Measurements from ENCODE around the gene HSPA4.

DNA sequence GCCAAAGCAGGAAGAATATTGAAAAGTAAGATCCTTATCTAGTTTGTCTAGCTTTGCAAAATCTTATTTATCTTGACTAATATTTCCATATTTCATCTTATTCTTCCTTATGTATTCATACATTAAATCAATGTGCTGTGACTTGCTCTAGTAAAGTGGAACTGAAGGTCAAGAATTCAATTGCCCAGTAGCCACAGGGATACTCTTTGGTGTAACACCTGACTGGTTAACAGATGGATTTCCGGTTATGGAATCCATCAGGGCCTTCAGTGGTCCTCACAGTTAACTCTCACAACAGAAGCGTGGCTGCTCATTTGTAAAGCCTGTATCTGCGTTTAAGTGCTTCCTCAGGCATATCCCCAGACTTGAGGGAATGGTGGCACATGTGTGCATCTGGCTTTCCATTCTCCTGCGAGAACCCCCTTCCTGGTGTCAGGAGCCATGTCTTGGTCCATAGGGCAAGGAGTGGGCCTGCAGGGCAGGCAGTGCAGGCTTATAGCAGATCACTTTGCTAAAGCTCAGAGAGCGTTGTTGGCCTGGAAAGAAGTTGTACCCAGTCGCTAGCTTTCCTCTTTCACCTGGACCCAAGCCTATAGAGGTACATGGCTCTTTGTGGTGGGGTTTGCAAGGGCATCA is 99.2 kb downstream of the HSPA4 start:
- TF ChIP-seq, protein P1, sequence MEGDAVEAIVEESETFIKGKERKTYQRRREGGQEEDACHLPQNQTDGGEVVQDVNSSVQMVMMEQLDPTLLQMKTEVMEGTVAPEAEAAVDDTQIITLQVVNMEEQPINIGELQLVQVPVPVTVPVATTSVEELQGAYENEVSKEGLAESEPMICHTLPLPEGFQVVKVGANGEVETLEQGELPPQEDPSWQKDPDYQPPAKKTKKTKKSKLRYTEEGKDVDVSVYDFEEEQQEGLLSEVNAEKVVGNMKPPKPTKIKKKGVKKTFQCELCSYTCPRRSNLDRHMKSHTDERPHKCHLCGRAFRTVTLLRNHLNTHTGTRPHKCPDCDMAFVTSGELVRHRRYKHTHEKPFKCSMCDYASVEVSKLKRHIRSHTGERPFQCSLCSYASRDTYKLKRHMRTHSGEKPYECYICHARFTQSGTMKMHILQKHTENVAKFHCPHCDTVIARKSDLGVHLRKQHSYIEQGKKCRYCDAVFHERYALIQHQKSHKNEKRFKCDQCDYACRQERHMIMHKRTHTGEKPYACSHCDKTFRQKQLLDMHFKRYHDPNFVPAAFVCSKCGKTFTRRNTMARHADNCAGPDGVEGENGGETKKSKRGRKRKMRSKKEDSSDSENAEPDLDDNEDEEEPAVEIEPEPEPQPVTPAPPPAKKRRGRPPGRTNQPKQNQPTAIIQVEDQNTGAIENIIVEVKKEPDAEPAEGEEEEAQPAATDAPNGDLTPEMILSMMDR (IDR thresholded peaks at IDR 0.05; ENCODE audit: low read length): no peak
- TF ChIP-seq EZH2 (optimal IDR thresholded peaks at IDR 0.05; ENCODE audit: low read depth, low read length): no peak
- no peak for TF ChIP-seq EZH2phosphoT487 (IDR thresholded peaks at IDR 0.05; ENCODE audit: low read length)

Measured in MM.1S (cell line).